ENCODE measurements around the gene AIF1. TPM values are rescaled to one million over a fixed set of nuclear protein-coding genes. Genes with fewer than 3 reads are reported as not detected.

The AIF1 gene
- total RNA-seq, 2 experiments from 2014 or later = 240 to 253 TPM

DNA sequence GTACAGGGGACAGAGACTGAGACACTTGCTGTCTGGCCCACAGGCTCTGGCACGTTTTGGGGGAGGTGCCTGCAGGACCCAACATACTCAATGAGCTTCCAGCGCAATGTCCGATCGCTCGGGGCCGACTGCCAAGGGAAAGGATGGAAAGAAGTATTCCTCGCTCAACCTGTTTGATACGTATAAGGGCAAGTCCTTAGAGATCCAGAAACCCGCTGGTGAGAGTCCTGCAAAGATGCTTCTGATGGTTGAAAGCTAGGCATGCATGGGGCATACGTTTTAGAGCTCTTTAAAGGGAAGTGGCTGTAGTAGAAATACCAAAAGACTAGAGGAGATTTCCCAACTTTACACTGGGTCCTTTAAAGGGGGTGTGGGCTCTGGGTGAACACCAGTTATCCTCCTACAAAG is 7.7 kb downstream of the AIF1 start:
- TF ChIP-seq, protein P1, sequence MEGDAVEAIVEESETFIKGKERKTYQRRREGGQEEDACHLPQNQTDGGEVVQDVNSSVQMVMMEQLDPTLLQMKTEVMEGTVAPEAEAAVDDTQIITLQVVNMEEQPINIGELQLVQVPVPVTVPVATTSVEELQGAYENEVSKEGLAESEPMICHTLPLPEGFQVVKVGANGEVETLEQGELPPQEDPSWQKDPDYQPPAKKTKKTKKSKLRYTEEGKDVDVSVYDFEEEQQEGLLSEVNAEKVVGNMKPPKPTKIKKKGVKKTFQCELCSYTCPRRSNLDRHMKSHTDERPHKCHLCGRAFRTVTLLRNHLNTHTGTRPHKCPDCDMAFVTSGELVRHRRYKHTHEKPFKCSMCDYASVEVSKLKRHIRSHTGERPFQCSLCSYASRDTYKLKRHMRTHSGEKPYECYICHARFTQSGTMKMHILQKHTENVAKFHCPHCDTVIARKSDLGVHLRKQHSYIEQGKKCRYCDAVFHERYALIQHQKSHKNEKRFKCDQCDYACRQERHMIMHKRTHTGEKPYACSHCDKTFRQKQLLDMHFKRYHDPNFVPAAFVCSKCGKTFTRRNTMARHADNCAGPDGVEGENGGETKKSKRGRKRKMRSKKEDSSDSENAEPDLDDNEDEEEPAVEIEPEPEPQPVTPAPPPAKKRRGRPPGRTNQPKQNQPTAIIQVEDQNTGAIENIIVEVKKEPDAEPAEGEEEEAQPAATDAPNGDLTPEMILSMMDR (IDR thresholded peaks at IDR 0.05) = no peak
- intact Hi-C loops (cut with micrococcal nuclease) = no loop called here
- ChIA-PET POLR2A (interaction anchor here (0.6 to 11.4 kb wide), 16 partner anchors 18 to 237 kb away, joined by 3 to 235 read pairs (median 5); partner anchors contain the start of genes APOM, ATP6V1G2, BAG6 and C6orf47), CTCF (interaction anchor here (0.9 to 2.1 kb wide), 9 partner anchors 11 to 128 kb away, joined by 3 to 6 read pairs (median 4); partner anchors contain the start of genes DDX39B and NFKBIL1)
- H3K4me1 Mint-ChIP-seq (ENCODE audit: low read depth) = peaks cover 39% of the 10 kb centered on the region
- ATAC-seq (no peak), DNase-seq (no peak)
- peak overlapping the region; percentile 95 for H3K4me3 Mint-ChIP-seq
- H3K27ac Mint-ChIP-seq = peak overlapping the region; percentile 95
- peaks cover 79% of the 10 kb centered on the region for H3K36me3 Mint-ChIP-seq (ENCODE audit: low read depth)
- no peaks in the 10 kb centered on the region for H3K27me3 Mint-ChIP-seq
- no peaks in the 10 kb centered on the region for H3K9me3 Mint-ChIP-seq

DNA sequence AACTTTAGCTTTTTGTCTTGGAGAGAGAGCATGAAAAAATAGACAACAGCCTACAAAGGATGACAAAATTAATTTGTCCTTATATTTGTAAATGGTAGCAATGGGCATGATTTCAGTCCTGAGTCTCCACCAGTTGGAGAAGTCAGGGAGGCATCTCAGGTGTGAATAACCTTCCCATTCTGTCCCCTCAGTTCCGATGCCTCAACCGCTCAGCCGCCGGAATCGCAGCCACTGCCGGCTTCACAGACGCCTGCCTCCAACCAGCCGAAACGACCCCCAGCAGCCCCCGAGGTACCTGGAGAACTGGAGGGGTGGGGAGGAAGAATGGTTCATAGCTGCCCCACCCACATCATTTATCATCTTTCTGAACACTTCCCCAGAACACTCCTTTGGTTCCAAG is 9.0 kb downstream of the AIF1 start:
- Mint-ChIP-seq H3K36me3 (ENCODE audit: low read depth) (peaks cover 83% of the 10 kb centered on the region), H3K9me3 (no peaks in the 10 kb centered on the region), H3K4me3 (no peak overlapping the region), H3K27me3 (no peaks in the 10 kb centered on the region), H3K4me1 (ENCODE audit: low read depth) (peaks cover 34% of the 10 kb centered on the region), H3K27ac (no peak overlapping the region)
- intact Hi-C loops (cut with micrococcal nuclease) = no loop called here
- ChIA-PET POLR2A (interaction anchor here (2.2 to 11.4 kb wide), 3 partner anchors 16 to 88 kb away, joined by 7 to 235 read pairs (median 10); partner anchors contain the start of gene BAG6), CTCF (interaction anchor here (2.2 kb wide), 1 partner anchor 10 kb away, joined by 5 read pairs; no protein-coding TSS in a partner anchor)
- TF ChIP-seq, protein P1 (IDR thresholded peaks at IDR 0.05) = no peak
- ATAC-seq (no peak), DNase-seq (no peak)

DNA sequence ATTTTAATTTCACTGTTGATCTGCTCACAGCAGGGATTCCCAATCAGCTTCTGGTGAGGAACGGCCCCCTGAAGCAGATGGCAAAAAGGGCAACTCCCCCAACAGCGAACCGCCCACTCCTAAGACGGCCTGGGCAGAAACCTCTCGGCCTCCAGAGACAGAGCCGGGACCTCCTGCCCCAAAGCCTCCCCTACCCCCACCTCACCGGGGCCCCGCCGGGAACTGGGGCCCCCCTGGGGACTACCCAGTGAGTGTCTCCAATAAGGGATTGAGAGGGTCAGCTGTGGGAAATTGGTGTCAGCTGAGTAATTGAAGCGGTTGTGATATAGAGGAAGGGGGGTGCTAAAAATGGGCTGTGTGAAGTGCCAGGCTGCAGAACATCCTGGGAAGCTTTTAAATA is 11.9 kb downstream of the AIF1 start:
- H3K9me3 Mint-ChIP-seq = no peaks in the 10 kb centered on the region
- no peak overlapping the region for H3K27ac Mint-ChIP-seq
- TF ChIP-seq, protein P1 (IDR thresholded peaks at IDR 0.05) = no peak
- H3K36me3 Mint-ChIP-seq (ENCODE audit: low read depth) = peaks cover 84% of the 10 kb centered on the region
- ChIA-PET POLR2A (interaction anchor here (0.6 to 11.4 kb wide), 5 partner anchors 13 to 180 kb away, joined by 3 to 235 read pairs (median 3); partner anchors contain the start of genes APOM, BAG6 and LSM2), CTCF (interaction anchor here (1.3 kb wide), 1 partner anchor 9 kb away, joined by 5 read pairs; no protein-coding TSS in a partner anchor)
- intact Hi-C loops (cut with micrococcal nuclease) = no loop called here
- peaks cover 23% of the 10 kb centered on the region for H3K4me1 Mint-ChIP-seq (ENCODE audit: low read depth)
- DNase-seq (no peak), ATAC-seq (no peak)
- H3K4me3 Mint-ChIP-seq = no peak overlapping the region
- no peaks in the 10 kb centered on the region for H3K27me3 Mint-ChIP-seq

DNA sequence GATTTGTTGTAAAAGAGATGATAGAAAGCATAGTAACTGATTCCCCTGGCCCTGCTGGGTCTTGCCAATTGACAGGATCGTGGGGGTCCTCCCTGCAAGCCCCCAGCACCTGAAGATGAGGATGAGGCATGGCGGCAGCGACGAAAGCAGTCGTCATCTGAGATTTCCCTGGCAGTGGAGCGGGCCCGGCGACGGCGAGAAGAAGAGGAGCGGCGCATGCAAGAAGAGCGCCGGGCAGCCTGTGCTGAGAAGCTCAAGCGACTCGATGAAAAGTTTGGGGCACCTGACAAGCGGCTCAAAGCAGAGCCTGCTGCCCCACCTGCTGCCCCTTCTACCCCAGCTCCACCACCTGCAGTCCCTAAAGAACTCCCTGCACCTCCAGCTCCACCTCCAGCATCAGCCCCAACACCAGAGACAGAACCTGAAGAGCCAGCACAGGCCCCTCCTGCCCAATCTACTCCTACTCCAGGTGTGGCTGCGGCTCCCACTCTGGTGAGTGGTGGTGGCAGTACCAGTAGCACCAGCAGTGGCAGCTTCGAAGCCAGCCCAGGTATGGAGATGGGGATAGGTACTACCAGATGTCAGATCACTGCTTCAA is 12.8 kb downstream of the AIF1 start:
- H3K9me3 Mint-ChIP-seq = no peaks in the 10 kb centered on the region
- no peak overlapping the region for H3K4me3 Mint-ChIP-seq
- DNase-seq (no peak), ATAC-seq (no peak)
- H3K27me3 Mint-ChIP-seq = no peaks in the 10 kb centered on the region
- CTCF ChIA-PET = interaction anchor here (1.3 kb wide), 1 partner anchor 8 kb away, joined by 5 read pairs; no protein-coding TSS in a partner anchor
- H3K27ac Mint-ChIP-seq = no peak overlapping the region
- H3K4me1 Mint-ChIP-seq (ENCODE audit: low read depth) = peaks cover 15% of the 10 kb centered on the region
- TF ChIP-seq, protein P1 (IDR thresholded peaks at IDR 0.05) = no peak
- POLR2A ChIA-PET = interaction anchor here (1.4 to 11.4 kb wide), 4 partner anchors 12 to 179 kb away, joined by 3 to 235 read pairs (median 11); partner anchors contain the start of genes BAG6 and LSM2
- intact Hi-C loops (cut with micrococcal nuclease) = no loop called here
- H3K36me3 Mint-ChIP-seq (ENCODE audit: low read depth) = peaks cover 79% of the 10 kb centered on the region

DNA sequence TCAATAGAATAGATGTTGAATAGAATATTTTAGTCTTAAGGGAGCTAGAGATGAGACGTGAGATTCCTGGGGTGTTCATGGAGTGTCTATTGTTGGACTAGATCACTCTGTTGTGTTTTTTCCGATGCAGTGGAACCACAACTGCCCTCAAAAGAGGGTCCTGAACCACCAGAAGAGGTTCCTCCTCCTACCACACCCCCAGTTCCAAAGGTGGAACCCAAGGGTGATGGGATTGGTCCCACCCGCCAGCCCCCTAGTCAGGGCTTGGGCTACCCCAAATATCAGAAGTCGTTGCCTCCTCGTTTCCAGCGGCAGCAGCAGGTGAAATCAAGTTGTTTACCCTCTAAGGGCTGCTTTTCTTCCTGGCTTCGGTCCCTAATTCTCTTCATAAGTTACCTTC is 14.0 kb downstream of the AIF1 start:
- Mint-ChIP-seq H3K27me3 (no peaks in the 10 kb centered on the region), H3K9me3 (no peaks in the 10 kb centered on the region), H3K27ac (peak overlapping the region; percentile 27), H3K36me3 (ENCODE audit: low read depth) (peaks cover 74% of the 10 kb centered on the region), H3K4me1 (ENCODE audit: low read depth) (peaks cover 7% of the 10 kb centered on the region), H3K4me3 (no peak overlapping the region)
- ATAC-seq (no peak), DNase-seq (no peak)
- TF ChIP-seq, protein P1 (IDR thresholded peaks at IDR 0.05) = no peak
- POLR2A ChIA-PET = interaction anchor here (1.7 to 11.4 kb wide), 2 partner anchors 11 to 42 kb away, joined by 4 to 235 read pairs; no protein-coding TSS in a partner anchor
- intact Hi-C loops (cut with micrococcal nuclease) = no loop called here
- CTCF ChIA-PET = no interaction called here
